ENCODE data around the gene RAB1B.

The RAB1B gene

DNA sequence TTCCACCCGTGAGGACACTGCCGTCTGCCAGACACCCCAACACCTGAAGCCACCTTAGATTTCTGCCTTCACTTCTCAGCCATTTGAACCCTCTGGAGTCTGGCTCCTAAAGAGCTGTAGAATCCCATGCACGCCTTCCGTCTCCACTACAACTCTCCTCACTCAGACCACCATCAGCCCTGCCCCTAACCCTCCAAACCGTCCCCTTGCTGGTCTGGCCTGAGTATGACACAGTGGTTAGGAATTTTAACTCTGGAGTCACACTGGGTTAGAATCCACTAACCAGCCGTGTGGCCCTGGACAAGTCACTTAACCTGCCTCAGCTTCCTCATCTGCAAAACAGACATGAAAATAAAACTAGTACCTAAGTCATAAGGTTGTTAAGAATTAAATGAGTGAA is 12.6 kb downstream of the RAB1B start:
- no peak overlapping the region for H3K4me3 ChIP-seq (ENCODE audit: low read depth, low read length)
- H3K79me2 ChIP-seq: no peaks in the 10 kb centered on the region
- no peaks in the 10 kb centered on the region for H3K9me3 ChIP-seq (ENCODE audit: control insufficient read depth, low read length)
- H3K36me3 ChIP-seq (ENCODE audit: control insufficient read depth, insufficient read depth, low read length): no peaks in the 10 kb centered on the region
- no peaks in the 10 kb centered on the region for H3K4me1 ChIP-seq
- no peak overlapping the region for H3K9ac ChIP-seq
- H3K27ac ChIP-seq: no peak overlapping the region
- no peaks in the 10 kb centered on the region for H3K27me3 ChIP-seq (ENCODE audit: control insufficient read depth, insufficient read depth, low read length)
- H2AFZ ChIP-seq: no peak overlapping the region
- H3K4me2 ChIP-seq (ENCODE audit: low read length): no peak overlapping the region
- TF ChIP-seq CTCF (IDR thresholded peaks at IDR 0.05): no peak

DNA sequence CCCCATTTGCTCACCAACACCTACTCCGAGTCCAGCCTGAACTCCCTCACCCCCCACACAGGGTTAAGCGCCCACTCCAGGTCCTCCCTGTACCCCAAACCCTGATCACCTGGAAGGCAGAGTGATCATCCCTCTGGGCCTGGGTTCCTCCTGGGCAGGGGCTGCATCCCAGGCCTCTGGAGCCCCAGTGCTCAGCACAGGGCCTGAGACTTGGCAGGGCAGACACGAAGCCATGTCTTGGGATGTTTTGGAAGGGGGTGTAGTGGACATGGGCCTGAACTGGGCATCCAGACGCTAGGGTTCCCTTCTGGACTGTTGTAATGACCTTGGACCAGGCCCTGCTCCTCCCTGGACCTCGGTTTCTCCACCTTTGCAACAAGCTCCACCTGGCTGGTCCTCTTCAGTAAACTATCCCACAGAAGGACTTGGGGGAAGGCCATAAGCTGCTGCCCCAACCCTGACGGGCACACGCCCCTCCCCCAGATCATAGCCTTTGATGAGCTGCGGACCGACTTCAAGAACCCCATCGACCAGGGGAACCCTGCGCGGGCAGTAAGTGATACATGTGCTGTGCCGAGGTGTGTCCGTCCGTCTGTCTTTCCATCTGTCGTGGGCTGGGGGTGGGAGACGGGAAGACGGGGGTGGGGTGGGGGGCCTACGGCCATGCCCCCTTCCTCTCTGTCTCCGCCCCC is 13.5 kb downstream of the RAB1B start:
- Histone ChIP-seq H2AFZ (no peak overlapping the region), H3K79me2 (no peaks in the 10 kb centered on the region), H3K9me3 (ENCODE audit: control insufficient read depth, low read length) (no peaks in the 10 kb centered on the region), H3K4me1 (no peaks in the 10 kb centered on the region), H3K36me3 (ENCODE audit: control insufficient read depth, insufficient read depth, low read length) (no peaks in the 10 kb centered on the region), H3K9ac (no peak overlapping the region), H3K4me2 (ENCODE audit: low read length) (no peak overlapping the region), H3K4me3 (ENCODE audit: low read depth, low read length) (no peak overlapping the region), H3K27ac (no peak overlapping the region), H3K27me3 (ENCODE audit: control insufficient read depth, insufficient read depth, low read length) (no peaks in the 10 kb centered on the region)
- TF ChIP-seq CTCF (IDR thresholded peaks at IDR 0.05): no peak

DNA sequence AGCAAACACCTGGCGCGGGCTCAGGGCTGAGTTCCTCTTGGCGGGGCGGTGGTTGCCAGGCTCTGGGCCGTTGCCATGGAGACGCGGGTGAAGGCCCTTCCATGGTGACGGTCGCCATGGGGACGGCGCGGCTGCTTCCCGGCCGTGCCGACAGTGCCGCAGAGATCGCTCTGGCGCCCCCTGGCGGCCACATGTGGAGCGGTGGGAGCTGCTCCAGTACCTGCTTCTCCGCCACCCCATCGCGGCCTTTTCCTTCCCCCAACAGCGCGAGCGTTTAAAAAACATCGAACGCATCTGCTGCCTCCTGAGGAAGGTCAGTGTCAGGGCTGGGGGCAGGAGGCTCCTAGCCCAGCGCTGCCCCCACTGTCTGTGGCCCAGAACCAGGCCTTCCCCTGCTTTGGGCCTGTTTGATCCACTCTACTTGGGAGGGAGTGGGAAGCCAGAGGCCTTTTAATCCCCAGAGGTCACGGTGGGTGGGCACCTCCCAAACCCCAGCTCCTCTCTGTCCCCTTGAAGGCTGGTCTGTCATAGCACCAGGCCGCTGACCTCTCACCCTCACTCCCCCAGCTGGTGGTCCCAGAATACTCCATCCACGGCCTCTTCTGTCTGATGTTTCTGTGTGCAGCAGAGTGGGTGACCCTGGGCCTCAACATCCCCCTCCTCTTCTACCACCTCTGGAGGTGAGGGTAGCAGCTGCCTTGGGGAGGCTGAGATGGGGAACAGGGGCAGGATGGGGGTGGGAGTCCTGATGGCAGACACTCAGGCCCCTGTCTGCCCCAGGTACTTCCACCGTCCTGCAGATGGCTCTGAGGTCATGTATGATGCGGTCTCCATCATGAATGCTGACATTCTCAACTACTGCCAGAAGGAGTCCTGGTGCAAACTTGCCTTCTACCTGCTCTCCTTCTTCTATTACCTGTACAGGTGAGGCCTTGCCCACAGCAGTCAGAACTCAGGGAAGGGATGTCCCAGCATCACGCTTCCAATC is 14.3 kb downstream of the RAB1B start:
- Histone ChIP-seq H3K4me2 (ENCODE audit: low read length) (no peak overlapping the region), H3K79me2 (no peaks in the 10 kb centered on the region), H3K27me3 (ENCODE audit: control insufficient read depth, insufficient read depth, low read length) (no peaks in the 10 kb centered on the region), H2AFZ (no peak overlapping the region), H3K9me3 (ENCODE audit: control insufficient read depth, low read length) (no peaks in the 10 kb centered on the region), H3K27ac (no peak overlapping the region), H3K4me1 (no peaks in the 10 kb centered on the region), H3K4me3 (ENCODE audit: low read depth, low read length) (no peak overlapping the region), H3K36me3 (ENCODE audit: control insufficient read depth, insufficient read depth, low read length) (no peaks in the 10 kb centered on the region), H3K9ac (no peak overlapping the region)
- TF ChIP-seq CTCF (IDR thresholded peaks at IDR 0.05): peak; percentile 91

DNA sequence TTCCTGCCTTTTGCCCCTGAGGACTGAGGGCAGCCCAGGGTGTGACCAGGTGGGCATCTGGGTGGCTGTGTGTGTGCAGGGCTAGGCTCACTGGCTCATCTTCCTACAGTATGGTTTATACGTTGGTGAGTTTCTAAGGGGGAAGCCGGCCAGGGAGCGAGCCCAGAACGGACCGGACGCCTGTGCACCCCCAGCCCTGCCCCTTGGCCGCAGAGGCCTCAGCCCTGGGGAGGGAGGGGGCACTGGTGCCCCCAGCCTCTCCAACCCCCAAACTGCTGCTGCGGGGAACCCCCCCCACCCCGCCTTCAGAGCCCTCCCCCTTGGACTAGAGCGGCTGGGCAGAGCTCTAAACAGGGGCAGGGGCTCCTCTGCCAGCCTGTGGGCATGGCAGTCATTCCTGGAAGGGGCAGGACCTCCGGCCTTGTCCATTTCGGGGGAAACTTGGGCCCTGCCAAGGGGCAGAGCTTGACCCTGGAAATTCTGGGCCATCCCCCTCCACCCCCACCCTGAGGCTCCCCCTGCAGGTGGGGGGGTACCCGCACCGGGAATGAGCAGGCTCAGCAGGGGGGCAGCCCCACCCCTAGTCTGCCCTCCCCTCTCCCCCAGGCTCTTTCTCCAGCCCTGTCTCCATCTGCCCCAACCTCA is 15.1 kb downstream of the RAB1B start:
- H3K4me3 ChIP-seq (ENCODE audit: low read depth, low read length): no peak overlapping the region
- H3K79me2 ChIP-seq: no peaks in the 10 kb centered on the region
- H3K9ac ChIP-seq: no peak overlapping the region
- H3K9me3 ChIP-seq (ENCODE audit: control insufficient read depth, low read length): no peaks in the 10 kb centered on the region
- TF ChIP-seq CTCF (IDR thresholded peaks at IDR 0.05): no peak
- no peak overlapping the region for H3K27ac ChIP-seq
- H2AFZ ChIP-seq: no peak overlapping the region
- H3K4me1 ChIP-seq: no peaks in the 10 kb centered on the region
- H3K36me3 ChIP-seq (ENCODE audit: control insufficient read depth, insufficient read depth, low read length): no peaks in the 10 kb centered on the region
- no peak overlapping the region for H3K4me2 ChIP-seq (ENCODE audit: low read length)
- H3K27me3 ChIP-seq (ENCODE audit: control insufficient read depth, insufficient read depth, low read length): no peaks in the 10 kb centered on the region

Data from parathyroid adenoma (tissue), 2 donors.